Neural progenitor cell (in vitro differentiated cells): ENCODE data around the gene SRGAP3. TPM values are rescaled to one million over a fixed set of nuclear protein-coding genes. Genes with fewer than 3 reads are reported as not detected.

Experiments used
- DNase-seq: peaks from one replicate; pipeline ENCODE4 v3.0.0-alpha.2; 2016; ENCODE audit warnings: low spot score
- H2AFZ ChIP-seq: fragments of 200-600 bp; sonication (generic); replicated peaks from 2 replicates; pipeline ENCODE4 v1.6.1; 2016; ENCODE audit warnings: antibody characterized with exemption
- H3F3A ChIP-seq: fragments of 200-600 bp; sonication (generic); 2 replicates; pipeline ENCODE4 v1.6.1; 2016; ENCODE audit warnings: antibody characterized with exemption, low read depth
- H3K27ac ChIP-seq: fragments of 200-600 bp; sonication (generic); 2 replicates; pipeline ENCODE4 v1.5.1; 2016; ENCODE audit warnings: mild to moderate bottlenecking
- H3K27me3 ChIP-seq: fragments of 200-600 bp; sonication (generic); 2 replicates; pipeline ENCODE4 v1.6.1; 2016; ENCODE audit warnings: mild to moderate bottlenecking, moderate library complexity
- H3K36me3 ChIP-seq: fragments of 200-600 bp; sonication (generic); 2 replicates; pipeline ENCODE4 v1.5.1; 2016
- H3K4me1 ChIP-seq: fragments of 200-600 bp; sonication (generic); 2 replicates; pipeline ENCODE4 v1.6.1; 2016; ENCODE audit warnings: mixed run types
- H3K4me2 ChIP-seq: fragments of 200-600 bp; sonication (generic); 2 replicates; pipeline ENCODE4 v1.6.1; 2016
- H3K4me3 ChIP-seq: fragments of 200-600 bp; sonication (generic); 2 replicates; pipeline ENCODE4 v1.5.1; 2016
- H3K79me2 ChIP-seq: fragments of 200-600 bp; sonication (generic); 2 replicates; pipeline ENCODE4 v1.6.1; 2016; ENCODE audit warnings: low read depth
- H3K9ac ChIP-seq: fragments of 200-600 bp; sonication (generic); 2 replicates; pipeline ENCODE4 v1.6.1; 2016
- H3K9me3 ChIP-seq: fragments of 200-600 bp; sonication (generic); 2 replicates; pipeline ENCODE4 v1.5.1; 2016; ENCODE audit warnings: low read depth
- H4K20me1 ChIP-seq: fragments of 200-600 bp; sonication (generic); 2 replicates; pipeline ENCODE4 v1.6.1; 2016; ENCODE audit warnings: low read depth
- H3K27ac Mint-ChIP-seq: 3 replicates; pipeline ENCODE4 v1.8.0; 2021; ENCODE audit warnings: mixed read lengths
- H3K27me3 Mint-ChIP-seq: 2 replicates; pipeline ENCODE4 v1.8.0; 2022; ENCODE audit warnings: low read depth, mild to moderate bottlenecking, inconsistent platforms, moderate library complexity, mixed read lengths; ENCODE audit not compliant: insufficient read depth
- H3K36me3 Mint-ChIP-seq: 3 replicates; pipeline ENCODE4 v1.8.0; 2021; ENCODE audit warnings: mixed read lengths
- H3K4me1 Mint-ChIP-seq: 3 replicates; pipeline ENCODE4 v1.8.0; 2021; ENCODE audit warnings: mixed read lengths
- H3K4me3 Mint-ChIP-seq: 3 replicates; pipeline ENCODE4 v1.8.0; 2021; ENCODE audit warnings: mild to moderate bottlenecking, moderate library complexity, mixed read lengths
- H3K9me3 Mint-ChIP-seq: 3 replicates; pipeline ENCODE4 v1.8.0; 2020; ENCODE audit warnings: mixed read lengths
- CTCF ChIP-seq: fragments of 200-600 bp; sonication (generic); IDR thresholded peaks from 2 replicates; pipeline ENCODE4 v1.5.1; 2017; ENCODE audit warnings: antibody characterized with exemption, mild to moderate bottlenecking
- EZH2 ChIP-seq: fragments of 200-600 bp; sonication (generic); IDR thresholded peaks from 2 replicates; pipeline ENCODE4 v1.6.1; 2017; ENCODE audit warnings: antibody characterized with exemption, mild to moderate bottlenecking, moderate library complexity
- EZH2phosphoT487 ChIP-seq: fragments of 200-600 bp; sonication (generic); IDR thresholded peaks from 2 replicates; pipeline ENCODE4 v1.6.1; 2017; ENCODE audit warnings: antibody characterized with exemption
- total RNA-seq: library from RNA; depleted of rRNA; stranded (reverse); fragments of >200 nt; gene quantifications from 2 replicates; pipeline ENCODE4 v1.2.3, GENCODE V29; 2015; ENCODE audit warnings: low replicate concordance

SRGAP3 gene
- total RNA-seq, 1 donor from 2014 or later: 59.3 TPM

GRCh38 chr3:9079676-9080075 lies 169.8 kb downstream of the SRGAP3 start:
- no peak overlapping the region for H2AFZ ChIP-seq
- no peak overlapping the region for H3K4me3 ChIP-seq
- peaks cover 28% of the 10 kb centered on the region for H3K9me3 Mint-ChIP-seq
- H3K27ac ChIP-seq: no peak overlapping the region
- no peak overlapping the region for H3K9ac ChIP-seq
- no peaks in the 10 kb centered on the region for H3F3A ChIP-seq
- no peak overlapping the region for H3K27ac Mint-ChIP-seq
- H3K4me2 ChIP-seq: no peak overlapping the region
- TF ChIP-seq EZH2 (no peak), EZH2phosphoT487 (no peak), CTCF (no peak)
- H3K4me3 Mint-ChIP-seq: no peak overlapping the region
- H4K20me1 ChIP-seq: no peaks in the 10 kb centered on the region
- H3K4me1 Mint-ChIP-seq: peaks cover 43% of the 10 kb centered on the region
- peaks cover 21% of the 10 kb centered on the region for H3K4me1 ChIP-seq
- no peaks in the 10 kb centered on the region for H3K36me3 ChIP-seq
- H3K36me3 Mint-ChIP-seq: peaks cover 51% of the 10 kb centered on the region
- H3K27me3 ChIP-seq: no peaks in the 10 kb centered on the region
- peaks cover 8% of the 10 kb centered on the region for H3K27me3 Mint-ChIP-seq
- no peak for DNase-seq
- H3K79me2 ChIP-seq: no peaks in the 10 kb centered on the region
- no peaks in the 10 kb centered on the region for H3K9me3 ChIP-seq

GRCh38 chr3:9078561-9079240 lies 170.7 kb downstream of the SRGAP3 start:
- peaks cover 26% of the 10 kb centered on the region for H3K9me3 Mint-ChIP-seq
- peaks cover 45% of the 10 kb centered on the region for H3K36me3 Mint-ChIP-seq
- no peak overlapping the region for H3K4me3 Mint-ChIP-seq
- Histone ChIP-seq H3K4me1 (peaks cover 21% of the 10 kb centered on the region), H3F3A (no peaks in the 10 kb centered on the region), H3K9me3 (no peaks in the 10 kb centered on the region), H3K27ac (no peak overlapping the region), H3K4me2 (no peak overlapping the region), H4K20me1 (no peaks in the 10 kb centered on the region), H3K79me2 (no peaks in the 10 kb centered on the region), H3K9ac (no peak overlapping the region), H3K27me3 (no peaks in the 10 kb centered on the region), H3K4me3 (no peak overlapping the region), H3K36me3 (no peaks in the 10 kb centered on the region), H2AFZ (no peak overlapping the region)
- H3K4me1 Mint-ChIP-seq: peaks cover 43% of the 10 kb centered on the region
- TF ChIP-seq CTCF (peak; percentile 30), EZH2phosphoT487 (no peak), EZH2 (no peak)
- H3K27ac Mint-ChIP-seq: peak overlapping the region; percentile 26
- DNase-seq: peak; percentile 57
- H3K27me3 Mint-ChIP-seq: peaks cover 10% of the 10 kb centered on the region

GRCh38 chr3:9077029-9077428 lies 172.4 kb downstream of the SRGAP3 start:
- Histone ChIP-seq H3K9ac (no peak overlapping the region), H2AFZ (no peak overlapping the region), H3K4me3 (no peak overlapping the region), H3F3A (no peaks in the 10 kb centered on the region), H3K4me2 (peak overlapping the region; percentile 32), H3K4me1 (peaks cover 21% of the 10 kb centered on the region), H4K20me1 (no peaks in the 10 kb centered on the region), H3K9me3 (no peaks in the 10 kb centered on the region), H3K27ac (no peak overlapping the region), H3K79me2 (no peaks in the 10 kb centered on the region), H3K27me3 (no peaks in the 10 kb centered on the region), H3K36me3 (no peaks in the 10 kb centered on the region)
- Mint-ChIP-seq H3K4me3 (no peak overlapping the region), H3K36me3 (peaks cover 33% of the 10 kb centered on the region), H3K4me1 (peaks cover 43% of the 10 kb centered on the region), H3K27me3 (peaks cover 8% of the 10 kb centered on the region), H3K9me3 (peaks cover 18% of the 10 kb centered on the region), H3K27ac (peak overlapping the region; percentile 18)
- TF ChIP-seq EZH2phosphoT487 (no peak), EZH2 (no peak), CTCF (no peak)
- peak; percentile 44 for DNase-seq
